Astrocyte (in vitro differentiated cells and primary cell): ENCODE results near the gene GHDC. TPM values are rescaled to one million over a fixed set of nuclear protein-coding genes. Genes with fewer than 3 reads are reported as not detected.

ENCODE experiments used
- DNase-seq: peaks from one replicate; pipeline ENCODE4 v3.0.0-alpha.2; 2010; ENCODE audit warnings: low read depth
- FAIRE-seq: peaks from 2 replicates; lab custom pipeline; 2011; peaks lifted over from hg19 to GRCh38; lab: Jason Lieb, UNC
- H2AFZ ChIP-seq: 2 replicates; pipeline ENCODE4 v1.6.0; 2012; ENCODE audit warnings: low read depth, low read length, inconsistent platforms
- H3K27ac ChIP-seq: 2 replicates; pipeline ENCODE4 v1.5.1; 2011; ENCODE audit warnings: low read depth, low read length, inconsistent platforms
- H3K27me3 ChIP-seq: 2 replicates; pipeline ENCODE4 v1.6.0; 2011; ENCODE audit warnings: low read length, inconsistent platforms; ENCODE audit not compliant: insufficient read depth
- H3K36me3 ChIP-seq: 2 replicates; pipeline ENCODE4 v1.5.1; 2011; ENCODE audit warnings: low read length, inconsistent platforms; ENCODE audit not compliant: insufficient read depth
- H3K4me1 ChIP-seq: 2 replicates; pipeline ENCODE4 v1.5.1; 2011; ENCODE audit warnings: low read length, inconsistent platforms; ENCODE audit not compliant: insufficient read depth
- H3K4me2 ChIP-seq: 2 replicates; pipeline ENCODE4 v1.6.0; 2012; ENCODE audit warnings: low read length, inconsistent platforms
- H3K4me3 ChIP-seq: 2 replicates; pipeline ENCODE4 v1.5.1; 2011; ENCODE audit warnings: low read depth, mild to moderate bottlenecking, low read length, inconsistent platforms; ENCODE audit not compliant: insufficient read depth
- H3K79me2 ChIP-seq: 2 replicates; pipeline ENCODE4 v1.6.0; 2012; ENCODE audit warnings: mild to moderate bottlenecking, low read length, inconsistent platforms; ENCODE audit not compliant: insufficient read depth
- H3K9ac ChIP-seq: 2 replicates; pipeline ENCODE4 v1.6.0; 2012; ENCODE audit warnings: mild to moderate bottlenecking, low read length, inconsistent platforms
- H3K9me3 ChIP-seq: 2 replicates; pipeline ENCODE4 v1.5.1; 2012; ENCODE audit warnings: low read depth, mild to moderate bottlenecking, low read length, inconsistent platforms; ENCODE audit not compliant: insufficient read depth
- H4K20me1 ChIP-seq: 2 replicates; pipeline ENCODE4 v1.6.0; 2012; ENCODE audit warnings: low read length, inconsistent platforms; ENCODE audit not compliant: insufficient read depth
- H3K27ac Mint-ChIP-seq: one replicate; pipeline ENCODE4 v1.8.0; 2021; ENCODE audit warnings: mild to moderate bottlenecking, mixed read lengths; ENCODE audit not compliant: unreplicated experiment
- H3K27me3 Mint-ChIP-seq: one replicate; pipeline ENCODE4 v1.8.0; 2021; ENCODE audit warnings: low read depth, mixed read lengths; ENCODE audit not compliant: unreplicated experiment
- H3K36me3 Mint-ChIP-seq: one replicate; pipeline ENCODE4 v1.8.0; 2021; ENCODE audit warnings: low read depth, mixed read lengths; ENCODE audit not compliant: unreplicated experiment
- H3K4me1 Mint-ChIP-seq: one replicate; pipeline ENCODE4 v1.8.0; 2021; ENCODE audit warnings: low read depth, mixed read lengths; ENCODE audit not compliant: unreplicated experiment
- H3K4me3 Mint-ChIP-seq: one replicate; pipeline ENCODE4 v1.8.0; 2021; ENCODE audit warnings: mild to moderate bottlenecking, moderate library complexity, mixed read lengths; ENCODE audit not compliant: unreplicated experiment
- H3K9me3 Mint-ChIP-seq: one replicate; pipeline ENCODE4 v1.8.0; 2021; ENCODE audit warnings: mild to moderate bottlenecking, mixed read lengths; ENCODE audit not compliant: unreplicated experiment
- EZH2 ChIP-seq: IDR thresholded peaks from 2 replicates; pipeline ENCODE4 v1.6.1; 2012; ENCODE audit warnings: mild to moderate bottlenecking, low read length, inconsistent platforms; ENCODE audit not compliant: insufficient read depth
- total RNA-seq: library from RNA; stranded (reverse); gene quantifications from 2 replicates; pipeline ENCODE4 v1.2.1, GENCODE V29; 2021
- TF ChIP-seq, protein P1 (sequence below): IDR thresholded peaks from 2 replicates; pipeline ENCODE4 v1.5.1; 2011; ENCODE audit warnings: low read depth, mild to moderate bottlenecking, inconsistent platforms, low read length, moderate library complexity; ENCODE audit not compliant: insufficient read depth

The GHDC gene
- total RNA-seq, 1 donor from 2014 or later: 0.64 TPM

- DNase-seq: no peak
- H3K27ac Mint-ChIP-seq: no peak overlapping the region
- H3K4me1 Mint-ChIP-seq: peaks cover 8% of the 10 kb centered on the region
- Histone ChIP-seq H3K36me3 (no peaks in the 10 kb centered on the region), H2AFZ (no peak overlapping the region), H3K9me3 (no peaks in the 10 kb centered on the region), H3K79me2 (no peaks in the 10 kb centered on the region), H4K20me1 (peaks cover 4% of the 10 kb centered on the region), H3K9ac (no peak overlapping the region), H3K27me3 (peaks cover 28% of the 10 kb centered on the region), H3K4me3 (no peak overlapping the region), H3K4me1 (peaks cover 13% of the 10 kb centered on the region), H3K27ac (no peak overlapping the region), H3K4me2 (no peak overlapping the region)
- TF ChIP-seq, protein P1, sequence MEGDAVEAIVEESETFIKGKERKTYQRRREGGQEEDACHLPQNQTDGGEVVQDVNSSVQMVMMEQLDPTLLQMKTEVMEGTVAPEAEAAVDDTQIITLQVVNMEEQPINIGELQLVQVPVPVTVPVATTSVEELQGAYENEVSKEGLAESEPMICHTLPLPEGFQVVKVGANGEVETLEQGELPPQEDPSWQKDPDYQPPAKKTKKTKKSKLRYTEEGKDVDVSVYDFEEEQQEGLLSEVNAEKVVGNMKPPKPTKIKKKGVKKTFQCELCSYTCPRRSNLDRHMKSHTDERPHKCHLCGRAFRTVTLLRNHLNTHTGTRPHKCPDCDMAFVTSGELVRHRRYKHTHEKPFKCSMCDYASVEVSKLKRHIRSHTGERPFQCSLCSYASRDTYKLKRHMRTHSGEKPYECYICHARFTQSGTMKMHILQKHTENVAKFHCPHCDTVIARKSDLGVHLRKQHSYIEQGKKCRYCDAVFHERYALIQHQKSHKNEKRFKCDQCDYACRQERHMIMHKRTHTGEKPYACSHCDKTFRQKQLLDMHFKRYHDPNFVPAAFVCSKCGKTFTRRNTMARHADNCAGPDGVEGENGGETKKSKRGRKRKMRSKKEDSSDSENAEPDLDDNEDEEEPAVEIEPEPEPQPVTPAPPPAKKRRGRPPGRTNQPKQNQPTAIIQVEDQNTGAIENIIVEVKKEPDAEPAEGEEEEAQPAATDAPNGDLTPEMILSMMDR: no peak
- TF ChIP-seq EZH2: no peak
- no peaks in the 10 kb centered on the region for H3K36me3 Mint-ChIP-seq
- peaks cover 47% of the 10 kb centered on the region for H3K27me3 Mint-ChIP-seq
- FAIRE-seq: no peak
- no peaks in the 10 kb centered on the region for H3K9me3 Mint-ChIP-seq
- H3K4me3 Mint-ChIP-seq: no peak overlapping the region
Observed at GRCh38 chr17:42181851-42182207, 12.5 kb downstream of the GHDC start.

DNA sequence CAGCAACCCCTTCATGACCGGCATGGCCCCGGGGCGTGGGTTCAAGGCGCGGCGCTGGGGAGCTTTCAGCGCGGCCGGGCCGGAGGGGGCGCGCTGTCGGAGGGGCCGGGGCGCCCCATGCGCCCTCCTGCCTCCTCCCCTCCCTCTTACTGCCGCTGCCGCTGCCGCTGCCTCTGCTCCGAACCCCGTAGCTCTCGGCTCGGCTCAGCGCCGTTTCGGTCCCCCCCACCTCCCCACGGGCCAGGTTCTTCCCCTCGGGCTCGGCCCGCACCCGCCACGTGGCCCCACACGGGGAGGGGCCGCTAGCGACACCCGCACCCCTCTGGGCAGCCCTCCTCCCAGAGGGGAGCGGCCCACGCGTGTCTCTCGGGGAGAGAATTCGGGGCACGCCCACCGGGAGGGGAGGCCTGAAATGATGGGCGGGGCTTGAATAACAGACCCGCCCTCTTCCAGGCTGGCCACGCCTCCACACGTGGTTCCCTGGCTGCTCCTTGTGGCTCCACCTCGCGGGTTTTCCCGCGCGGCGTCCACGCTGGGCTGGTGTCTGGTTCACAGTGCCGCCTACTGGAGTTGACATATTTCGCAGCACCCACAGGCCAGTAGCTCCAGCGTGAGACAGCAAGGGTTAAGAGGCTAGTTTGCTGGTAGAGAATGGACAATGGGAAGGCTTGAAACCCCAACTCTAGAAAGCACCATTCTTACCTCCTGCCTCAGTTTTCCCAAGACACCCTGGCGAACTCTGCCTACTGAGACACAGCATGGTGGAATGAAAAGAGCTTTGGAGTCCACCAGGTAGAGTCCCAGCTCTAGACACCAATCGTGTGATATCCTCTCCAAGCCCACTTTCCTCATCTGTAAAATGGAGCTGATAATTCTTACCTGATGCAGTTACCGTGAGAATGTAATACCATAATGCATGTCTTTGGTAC, 13.1 kb downstream of the GHDC start, which contains the start of gene KCNH4:
Gene KCNH4, minus strand, starts transcription at position 221 of the 929 bp plus-strand sequence. Its CDS starts 197 bp downstream, at position 24.
- H3K79me2 ChIP-seq: no peaks in the 10 kb centered on the region
- Mint-ChIP-seq H3K27ac (no peak within 1 kb of the TSS), H3K4me3 (peak within 1 kb of the TSS; percentile 34), H3K9me3 (no peaks in the 10 kb centered on the region), H3K4me1 (peaks cover 8% of the 10 kb centered on the region), H3K27me3 (peaks cover 49% of the 10 kb centered on the region), H3K36me3 (no peaks in the 10 kb centered on the region)
- H3K36me3 ChIP-seq: no peaks in the 10 kb centered on the region
- H3K4me3 ChIP-seq: no peak within 1 kb of the TSS
- peaks cover 13% of the 10 kb centered on the region for H3K4me1 ChIP-seq
- peak; percentile 83 for TF ChIP-seq EZH2
- TF ChIP-seq, protein P1: peak; percentile 31
- H2AFZ ChIP-seq: no peak within 1 kb of the TSS
- no peak within 1 kb of the TSS for H3K27ac ChIP-seq
- no peak for FAIRE-seq
- H3K4me2 ChIP-seq: peak within 1 kb of the TSS; percentile 32
- H4K20me1 ChIP-seq: peaks cover 4% of the 10 kb centered on the region
- no peak within 1 kb of the TSS for H3K9ac ChIP-seq
- no peaks in the 10 kb centered on the region for H3K9me3 ChIP-seq
- peak; percentile 14 for DNase-seq
- peaks cover 28% of the 10 kb centered on the region for H3K27me3 ChIP-seq
